Measurements from ENCODE around the gene PRELP. TPM values are rescaled to one million over a fixed set of nuclear protein-coding genes. Genes with fewer than 3 reads are reported as not detected.

The PRELP gene
- total RNA-seq: under 0.01 TPM in 1 of 2 replicates, not detected in the other

DNA sequence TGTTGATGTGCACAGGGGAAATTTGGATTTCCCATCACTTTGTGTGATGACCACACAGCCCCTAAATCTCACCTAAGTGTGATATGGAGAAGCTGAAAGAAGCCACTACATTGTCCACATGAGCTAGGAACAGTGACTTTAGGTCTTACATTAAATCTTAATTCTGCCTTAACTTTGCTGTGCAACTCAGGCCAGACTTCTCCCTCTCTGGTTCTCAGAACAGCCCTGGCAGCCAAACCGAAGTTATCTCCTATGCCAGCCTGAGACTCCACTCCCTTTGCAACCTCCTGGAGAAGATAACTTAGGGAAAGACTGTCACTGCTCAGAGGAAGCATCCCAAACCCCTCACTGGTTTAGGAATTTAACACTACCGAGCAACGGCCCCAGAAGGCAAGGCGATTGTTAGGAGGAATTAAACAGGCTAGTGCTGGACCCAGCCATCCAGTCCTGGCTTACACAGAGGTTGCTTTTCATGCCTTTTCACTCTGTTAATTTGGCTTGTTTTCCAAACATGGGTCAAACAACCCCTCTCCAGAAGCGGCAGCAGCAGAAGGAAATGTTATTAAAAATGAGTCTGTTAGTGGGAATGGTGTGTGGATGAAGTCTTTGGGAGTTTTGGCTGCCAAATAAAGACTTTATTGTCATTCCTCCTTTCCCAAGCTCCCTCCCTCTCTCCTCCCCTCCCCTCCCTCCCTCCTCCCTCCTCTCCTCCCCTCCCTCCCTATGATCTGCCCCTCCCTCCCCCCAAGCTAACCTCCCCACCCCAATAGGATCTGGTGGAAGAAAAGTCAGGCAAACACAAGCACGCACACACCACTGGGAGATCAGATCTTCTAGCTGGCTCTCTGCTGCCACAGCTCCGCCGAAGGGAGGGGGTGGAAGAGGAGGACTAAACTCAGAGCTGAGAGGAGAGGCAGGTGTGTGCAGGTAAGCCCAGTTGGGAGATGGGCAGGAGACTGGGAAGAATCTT, at the start of gene PRELP:
Gene PRELP, plus strand, starts transcription at position 795 of the 970 bp plus-strand sequence. CDS start 7,379 bp downstream, outside the sequence.

DNA sequence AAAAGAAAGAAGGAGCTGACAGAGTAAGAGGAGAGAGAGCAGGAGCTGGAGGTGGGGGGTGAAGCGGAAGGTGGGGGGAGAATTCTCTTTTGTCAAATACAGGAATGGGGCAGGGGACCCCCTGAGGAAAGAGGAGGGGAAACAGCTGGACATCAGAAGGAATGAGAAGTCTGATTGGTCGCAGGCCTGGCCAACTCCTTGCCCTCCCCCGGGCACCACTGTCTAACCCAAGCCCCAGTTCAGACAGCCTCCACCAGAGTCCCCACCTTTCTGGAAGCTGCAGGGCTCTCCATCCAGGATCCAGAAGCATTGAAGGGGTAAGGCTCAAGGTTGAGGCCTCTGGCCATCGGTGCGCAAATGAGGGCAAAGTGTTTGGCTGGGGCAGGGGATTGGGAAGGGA, 18.3 kb downstream of the PRELP start, which contains the start of gene OPTC:
Gene OPTC, plus strand, starts transcription at position 253 of the 400 bp plus-strand sequence. CDS start 1,853 bp downstream, outside the sequence.

Other genes with a start within 250 kb of the PRELP start
- gene CHIT1, start 246.1 kb upstream of the PRELP start, total RNA-seq: not detected in 2 replicates
- 15.3 and 18.5 TPM in 2 replicates for gene BTG2, start 170.3 kb upstream of the PRELP start, total RNA-seq
- 4.5 and 13.9 TPM in 2 replicates for gene FMOD, start 124.7 kb upstream of the PRELP start, total RNA-seq
- not detected in 2 replicates for gene OPTC, start 18.3 kb downstream of the PRELP start, total RNA-seq
- 38.8 and 64.3 TPM in 2 replicates for gene ATP2B4, start 151.0 kb downstream of the PRELP start, total RNA-seq